HFFc6 (cell line): ENCODE data around the gene CCDC97. TPM values are rescaled to one million over a fixed set of nuclear protein-coding genes. Genes with fewer than 3 reads are reported as not detected.

ENCODE experiments used
- DNase-seq: peaks from one replicate; pipeline ENCODE4 v3.0.0-alpha.2; 2018
- H3K27ac Mint-ChIP-seq: 2 replicates; pipeline ENCODE4 v1.8.0; 2020; ENCODE audit warnings: mild to moderate bottlenecking, mixed read lengths
- H3K27me3 Mint-ChIP-seq: 2 replicates; pipeline ENCODE4 v1.8.0; 2021; ENCODE audit warnings: mild to moderate bottlenecking, moderate library complexity, mixed read lengths; ENCODE audit not compliant: insufficient read depth
- H3K36me3 Mint-ChIP-seq: 2 replicates; pipeline ENCODE4 v1.8.0; 2021; ENCODE audit warnings: low read depth, mixed read lengths
- H3K4me1 Mint-ChIP-seq: 2 replicates; pipeline ENCODE4 v1.8.0; 2020; ENCODE audit warnings: low read depth, mixed read lengths
- H3K4me3 Mint-ChIP-seq: 2 replicates; pipeline ENCODE4 v1.8.0; 2020; ENCODE audit warnings: mild to moderate bottlenecking, moderate library complexity, mixed read lengths
- H3K9me3 Mint-ChIP-seq: 2 replicates; pipeline ENCODE4 v1.8.0; 2020; ENCODE audit warnings: mild to moderate bottlenecking, mixed read lengths
- CTCF ChIP-seq: fragments of 200-600 bp; sonication (generic); IDR thresholded peaks from 2 replicates; pipeline ENCODE4 v1.5.0; 2021; ENCODE audit warnings: antibody characterized with exemption, mild to moderate bottlenecking
- total RNA-seq, 6 experiments: library from RNA; stranded (reverse); fragmentation: NEBNext Ultra II Directional; extraction: Animal tissue kit (Norgen Biotek cat#: 25700); gene quantifications; 2 replicates in 1 of 6; 3 replicates in 5 of 6; pipeline ENCODE4 v1.2.3, GENCODE V29; 2021

CCDC97 gene
- total RNA-seq, 6 experiments from 2014 or later: 15.4 to 19.1 (median 16.8) TPM

- TF ChIP-seq CTCF: no peak
- Mint-ChIP-seq H3K36me3 (peaks cover 28% of the 10 kb centered on the region), H3K27ac (peak overlapping the region; percentile 98), H3K4me1 (peaks cover 54% of the 10 kb centered on the region), H3K9me3 (no peaks in the 10 kb centered on the region), H3K27me3 (peaks cover 19% of the 10 kb centered on the region), H3K4me3 (peak overlapping the region; percentile 94)
- no peak for DNase-seq
These were observed 45.2 kb upstream of the CCDC97 start for GRCh38 chr19:41264581-41265394.

GRCh38 chr19:41265395-41266153, 44.4 kb upstream of the CCDC97 start:
- peaks cover 19% of the 10 kb centered on the region for H3K27me3 Mint-ChIP-seq
- no peak for DNase-seq
- no peak for TF ChIP-seq CTCF
- peaks cover 25% of the 10 kb centered on the region for H3K36me3 Mint-ChIP-seq
- H3K9me3 Mint-ChIP-seq: no peaks in the 10 kb centered on the region
- H3K4me1 Mint-ChIP-seq: peaks cover 54% of the 10 kb centered on the region
- peak overlapping the region; percentile 98 for H3K27ac Mint-ChIP-seq
- peak overlapping the region; percentile 94 for H3K4me3 Mint-ChIP-seq

DNA sequence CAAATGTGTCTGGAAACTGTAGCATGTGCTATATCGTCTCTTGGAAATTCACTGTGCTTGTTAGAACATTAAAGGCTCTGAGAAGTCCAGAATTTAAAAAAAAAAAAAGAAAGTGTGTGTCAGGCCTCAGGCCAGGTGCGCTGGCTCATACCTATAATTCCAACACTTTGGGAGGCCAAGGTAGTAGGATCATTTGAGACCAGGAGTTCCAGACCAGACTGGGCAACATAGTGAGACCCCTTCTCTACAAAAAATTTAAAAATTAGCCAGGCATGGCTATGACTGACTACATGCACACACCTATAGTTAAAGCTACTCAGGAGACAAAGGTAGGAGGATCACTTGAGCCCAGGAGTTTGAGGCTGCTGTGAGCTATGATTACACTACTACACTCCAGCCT, 40.9 kb upstream of the CCDC97 start:
- Mint-ChIP-seq H3K4me1 (peaks cover 27% of the 10 kb centered on the region), H3K9me3 (no peaks in the 10 kb centered on the region), H3K27me3 (peaks cover 4% of the 10 kb centered on the region), H3K27ac (no peak overlapping the region), H3K36me3 (peaks cover 32% of the 10 kb centered on the region), H3K4me3 (no peak overlapping the region)
- no peak for TF ChIP-seq CTCF
- DNase-seq: no peak

- H3K27me3 Mint-ChIP-seq: peaks cover 2% of the 10 kb centered on the region
- no peak overlapping the region for H3K4me3 Mint-ChIP-seq
- no peak for TF ChIP-seq CTCF
- H3K36me3 Mint-ChIP-seq: peaks cover 36% of the 10 kb centered on the region
- H3K4me1 Mint-ChIP-seq: peaks cover 27% of the 10 kb centered on the region
- DNase-seq: no peak
- H3K9me3 Mint-ChIP-seq: no peaks in the 10 kb centered on the region
- H3K27ac Mint-ChIP-seq: no peak overlapping the region; the same call in 1 of the 2 replicates
These were observed 40.4 kb upstream of the CCDC97 start for GRCh38 chr19:41269571-41269970.

- no peak overlapping the region for H3K27ac Mint-ChIP-seq
- peaks cover 2% of the 10 kb centered on the region for H3K27me3 Mint-ChIP-seq
- no peaks in the 10 kb centered on the region for H3K9me3 Mint-ChIP-seq
- no peak for DNase-seq
- TF ChIP-seq CTCF: no peak
- no peak overlapping the region for H3K4me3 Mint-ChIP-seq
- peaks cover under 1% of the 10 kb centered on the region; the same call in 1 of the 2 replicates for H3K4me1 Mint-ChIP-seq
- peaks cover 47% of the 10 kb centered on the region for H3K36me3 Mint-ChIP-seq
These were observed 36.9 kb upstream of the CCDC97 start for GRCh38 chr19:41273076-41273475.
